WTC11 (cell line): ENCODE results near the gene TET3.

Experiments
- JUN ChIP-seq: sonication (generic); formaldehyde crosslinking; IDR thresholded peaks from 2 replicates; pipeline ENCODE4 v1.8.0; 2023; ENCODE audit warnings: mild to moderate bottlenecking, missing genetic modification reagents
- MAX ChIP-seq: sonication (generic); formaldehyde crosslinking; IDR thresholded peaks from 2 replicates; pipeline ENCODE4 v1.8.0; 2022; ENCODE audit warnings: mild to moderate bottlenecking, missing genetic modification reagents
- NFE2L1 ChIP-seq: sonication (generic); formaldehyde crosslinking; IDR thresholded peaks from 2 replicates; pipeline ENCODE4 v1.8.1; 2023; ENCODE audit warnings: missing genetic modification reagents
- RORB ChIP-seq: fragments of 250-450 bp; sonication (Bioruptor Pico); IDR thresholded peaks from 2 replicates; pipeline ENCODE4 v1.9.0; 2021; ENCODE audit warnings: mild to moderate bottlenecking
- SP1 ChIP-seq: sonication (generic); formaldehyde crosslinking; conservative IDR thresholded peaks from 2 replicates; pipeline ENCODE4 v1.8.1; 2022; ENCODE audit warnings: missing genetic modification reagents
- TEAD1 ChIP-seq: sonication (generic); formaldehyde crosslinking; IDR thresholded peaks from 2 replicates; pipeline ENCODE4 v1.8.0; 2022; ENCODE audit warnings: mild to moderate bottlenecking, missing genetic modification reagents
- ZBTB21 ChIP-seq: sonication (generic); formaldehyde crosslinking; IDR thresholded peaks from 2 replicates; pipeline ENCODE4 v1.8.1; 2023; ENCODE audit warnings: mild to moderate bottlenecking, missing genetic modification reagents, borderline replicate concordance
- ZNF263 ChIP-seq: sonication (generic); formaldehyde crosslinking; IDR thresholded peaks from 2 replicates; pipeline ENCODE4 v1.8.1; 2022; ENCODE audit warnings: low read depth, mild to moderate bottlenecking, moderate library complexity, missing genetic modification reagents
- TF ChIP-seq, protein P1 (sequence below): fragments of 200-600 bp; IDR thresholded peaks from 2 replicates; pipeline ENCODE4 v1.8.0; 2022; ENCODE audit warnings: antibody characterized with exemption
- TF ChIP-seq, protein P2 (sequence below): fragments of 250-450 bp; sonication (Bioruptor Pico); IDR thresholded peaks from 2 replicates; pipeline ENCODE4 v1.9.0; 2021; ENCODE audit warnings: moderate library complexity, mild to moderate bottlenecking, inconsistent platforms, borderline replicate concordance
- TF ChIP-seq, protein P3 (sequence below): sonication (generic); formaldehyde crosslinking; IDR thresholded peaks from 2 replicates; pipeline ENCODE4 v1.8.1; 2023; ENCODE audit warnings: mild to moderate bottlenecking, missing genetic modification reagents, moderate library complexity
- TF ChIP-seq, protein P4 (sequence below): sonication (generic); formaldehyde crosslinking; IDR thresholded peaks from 2 replicates; pipeline ENCODE4 v1.8.1; 2023; ENCODE audit warnings: mild to moderate bottlenecking, missing genetic modification reagents, moderate library complexity

DNA sequence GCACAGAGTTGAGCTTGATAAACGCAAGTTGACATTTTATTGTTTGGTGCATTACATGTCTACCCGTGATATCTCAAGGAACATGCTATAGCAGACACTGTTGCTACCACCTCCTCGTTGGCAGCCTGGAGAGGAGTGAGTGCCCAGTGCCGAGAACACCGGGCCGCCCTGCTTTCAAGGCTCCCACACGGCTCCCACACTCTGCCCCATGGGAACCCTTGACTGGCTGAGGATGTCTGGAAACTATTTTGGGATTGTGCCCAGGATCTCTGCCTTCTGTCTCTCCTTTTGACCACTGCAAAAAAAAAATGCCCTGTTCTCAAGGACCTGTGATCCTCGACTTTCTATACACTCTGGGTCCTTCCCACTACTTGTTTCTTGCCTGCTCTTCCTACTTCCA, 21.1 kb downstream of the TET3 start:
- TF ChIP-seq, protein P1, sequence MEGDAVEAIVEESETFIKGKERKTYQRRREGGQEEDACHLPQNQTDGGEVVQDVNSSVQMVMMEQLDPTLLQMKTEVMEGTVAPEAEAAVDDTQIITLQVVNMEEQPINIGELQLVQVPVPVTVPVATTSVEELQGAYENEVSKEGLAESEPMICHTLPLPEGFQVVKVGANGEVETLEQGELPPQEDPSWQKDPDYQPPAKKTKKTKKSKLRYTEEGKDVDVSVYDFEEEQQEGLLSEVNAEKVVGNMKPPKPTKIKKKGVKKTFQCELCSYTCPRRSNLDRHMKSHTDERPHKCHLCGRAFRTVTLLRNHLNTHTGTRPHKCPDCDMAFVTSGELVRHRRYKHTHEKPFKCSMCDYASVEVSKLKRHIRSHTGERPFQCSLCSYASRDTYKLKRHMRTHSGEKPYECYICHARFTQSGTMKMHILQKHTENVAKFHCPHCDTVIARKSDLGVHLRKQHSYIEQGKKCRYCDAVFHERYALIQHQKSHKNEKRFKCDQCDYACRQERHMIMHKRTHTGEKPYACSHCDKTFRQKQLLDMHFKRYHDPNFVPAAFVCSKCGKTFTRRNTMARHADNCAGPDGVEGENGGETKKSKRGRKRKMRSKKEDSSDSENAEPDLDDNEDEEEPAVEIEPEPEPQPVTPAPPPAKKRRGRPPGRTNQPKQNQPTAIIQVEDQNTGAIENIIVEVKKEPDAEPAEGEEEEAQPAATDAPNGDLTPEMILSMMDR, result no peak
- TF ChIP-seq ZNF263 (CRISPR knock-in tag) (no peak), RORB (CRISPR knock-in tag) (no peak), ZBTB21 (CRISPR knock-in tag) (no peak), MAX (CRISPR knock-in tag) (no peak), JUN (CRISPR knock-in tag) (no peak), TEAD1 (CRISPR knock-in tag) (no peak), NFE2L1 (no peak), SP1 (CRISPR knock-in tag) (no peak)
- TF ChIP-seq, protein P2, sequence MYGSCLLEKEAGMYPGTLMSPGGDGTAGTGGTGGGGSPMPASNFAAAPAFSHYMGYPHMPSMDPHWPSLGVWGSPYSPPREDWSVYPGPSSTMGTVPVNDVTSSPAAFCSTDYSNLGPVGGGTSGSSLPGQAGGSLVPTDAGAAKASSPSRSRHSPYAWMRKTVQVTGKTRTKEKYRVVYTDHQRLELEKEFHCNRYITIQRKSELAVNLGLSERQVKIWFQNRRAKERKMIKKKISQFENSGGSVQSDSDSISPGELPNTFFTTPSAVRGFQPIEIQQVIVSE (CRISPR knock-in tag), result no peak
- TF ChIP-seq, protein P3, sequence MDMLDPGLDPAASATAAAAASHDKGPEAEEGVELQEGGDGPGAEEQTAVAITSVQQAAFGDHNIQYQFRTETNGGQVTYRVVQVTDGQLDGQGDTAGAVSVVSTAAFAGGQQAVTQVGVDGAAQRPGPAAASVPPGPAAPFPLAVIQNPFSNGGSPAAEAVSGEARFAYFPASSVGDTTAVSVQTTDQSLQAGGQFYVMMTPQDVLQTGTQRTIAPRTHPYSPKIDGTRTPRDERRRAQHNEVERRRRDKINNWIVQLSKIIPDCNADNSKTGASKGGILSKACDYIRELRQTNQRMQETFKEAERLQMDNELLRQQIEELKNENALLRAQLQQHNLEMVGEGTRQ (CRISPR knock-in tag), result no peak
- TF ChIP-seq, protein P4, sequence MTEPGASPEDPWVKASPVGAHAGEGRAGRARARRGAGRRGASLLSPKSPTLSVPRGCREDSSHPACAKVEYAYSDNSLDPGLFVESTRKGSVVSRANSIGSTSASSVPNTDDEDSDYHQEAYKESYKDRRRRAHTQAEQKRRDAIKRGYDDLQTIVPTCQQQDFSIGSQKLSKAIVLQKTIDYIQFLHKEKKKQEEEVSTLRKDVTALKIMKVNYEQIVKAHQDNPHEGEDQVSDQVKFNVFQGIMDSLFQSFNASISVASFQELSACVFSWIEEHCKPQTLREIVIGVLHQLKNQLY, result no peak
